GM12878 (cell line): Measurements from ENCODE around the gene RAB11A.

Experiments used
- EGR1 ChIP-seq, 2 experiments: IDR thresholded peaks; 1 replicate in 1 of 2; 2 replicates in 1 of 2; pipeline ENCODE4 v1.6.1; 2011 to 2012; ENCODE audit warnings: low read depth in 2 of 2, low read length in 2 of 2, borderline replicate concordance in 1 of 2, mild to moderate bottlenecking in 1 of 2, moderate library complexity in 1 of 2
- FOS ChIP-seq: IDR thresholded peaks from 3 replicates; pipeline ENCODE4 v1.6.1; 2011; ENCODE audit warnings: borderline replicate concordance; ENCODE audit not compliant: insufficient read length; ENCODE audit errors: extremely low read depth
- GABPA ChIP-seq: IDR thresholded peaks from 2 replicates; pipeline ENCODE4 v1.6.1; 2014; ENCODE audit warnings: antibody characterized with exemption, low read depth, mild to moderate bottlenecking, inconsistent platforms
- POLR2AphosphoS5 ChIP-seq: IDR thresholded peaks from 2 replicates; pipeline ENCODE4 v1.6.1; 2011; ENCODE audit warnings: mild to moderate bottlenecking, low read length, inconsistent platforms
- SUZ12 ChIP-seq: fragments of 200-600 bp; sonication (generic); IDR thresholded peaks from one replicate; pipeline ENCODE4 v1.6.1; 2018; ENCODE audit warnings: antibody characterized with exemption, mild to moderate bottlenecking; ENCODE audit not compliant: unreplicated experiment
- TF ChIP-seq, protein P1 (sequence below): IDR thresholded peaks from 2 replicates; pipeline ENCODE4 v1.6.1; 2012; ENCODE audit warnings: low read depth, low read length, improper control_type of control experiment

DNA sequence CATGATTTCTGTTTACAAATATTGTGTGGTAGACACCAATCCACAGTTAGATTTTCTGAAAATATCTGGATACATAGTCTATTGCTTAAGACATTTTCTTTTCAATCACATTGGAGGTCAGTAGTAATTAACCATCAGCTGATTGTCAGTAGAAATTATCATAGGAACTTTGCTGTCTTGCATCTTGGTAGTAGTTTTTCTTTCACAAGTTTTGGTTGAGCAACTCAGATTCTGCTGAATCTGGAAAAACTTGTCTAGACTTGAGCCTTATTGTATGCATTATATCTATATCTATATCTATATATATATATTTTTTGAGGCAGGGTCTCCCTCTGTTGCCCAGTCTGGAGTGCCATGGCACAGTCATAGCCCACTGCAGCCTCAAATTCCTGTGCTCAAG is 4.0 kb downstream of the RAB11A start:
- TF ChIP-seq SUZ12 (no peak), POLR2AphosphoS5 (no peak), EGR1 (IDR thresholded peaks at IDR 0.05; ENCODE audit: borderline replicate concordance in 1 of 2, low read depth in 2 of 2, low read length in 2 of 2) (no peak), GABPA (no peak), FOS (no peak)
- TF ChIP-seq, protein P1, sequence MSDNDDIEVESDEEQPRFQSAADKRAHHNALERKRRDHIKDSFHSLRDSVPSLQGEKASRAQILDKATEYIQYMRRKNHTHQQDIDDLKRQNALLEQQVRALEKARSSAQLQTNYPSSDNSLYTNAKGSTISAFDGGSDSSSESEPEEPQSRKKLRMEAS, result no peak
